ENCODE results near the gene LYPD3. TPM values are rescaled to one million over a fixed set of nuclear protein-coding genes. Genes with fewer than 3 reads are reported as not detected.

LYPD3 gene
- total and polyA plus RNA-seq, 3 donors from 2014 or later: 0.71 to 1.3 (median 1.2) TPM

DNA sequence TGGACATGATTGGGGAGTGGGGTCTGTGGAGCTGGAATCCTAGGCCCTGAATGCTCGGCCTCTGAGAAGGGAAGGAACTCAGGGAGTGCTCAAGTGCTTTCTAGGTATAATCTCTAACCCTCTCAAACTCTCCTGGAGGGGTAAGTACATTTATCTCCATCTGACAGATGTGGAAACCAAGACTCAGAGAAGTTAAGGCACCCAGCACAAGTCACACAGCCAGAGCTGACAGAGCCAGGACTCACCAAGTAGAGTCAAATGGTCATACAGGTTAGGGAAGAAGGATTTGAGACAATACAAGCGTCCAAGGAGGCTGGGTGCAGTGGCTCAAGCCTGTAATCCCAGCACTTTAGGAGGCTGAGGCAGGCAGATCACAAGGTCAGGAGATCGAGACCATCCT is 12.9 kb upstream of the LYPD3 start:
- no peaks in the 10 kb centered on the region for H3K4me1 ChIP-seq
- intact Hi-C loops (cut with DNase I; ENCODE audit: low total_unique reads): no loop called here
- no peak overlapping the region for H3K4me3 ChIP-seq
- 89 to 94% methylated on average over 3 of the region's 3 CpGs for WGBS, 2 donors
- H3K27me3 ChIP-seq: no peaks in the 10 kb centered on the region
- no peaks in the 10 kb centered on the region for H3K36me3 ChIP-seq (ENCODE audit: low read depth, missing control alignments)
- DNase-seq: no peak
- no peaks in the 10 kb centered on the region for H3K9me3 ChIP-seq
- H3K27ac ChIP-seq: no peak overlapping the region
- no peak for TF ChIP-seq POLR2A (IDR thresholded peaks at IDR 0.05)
- TF ChIP-seq, protein P1, sequence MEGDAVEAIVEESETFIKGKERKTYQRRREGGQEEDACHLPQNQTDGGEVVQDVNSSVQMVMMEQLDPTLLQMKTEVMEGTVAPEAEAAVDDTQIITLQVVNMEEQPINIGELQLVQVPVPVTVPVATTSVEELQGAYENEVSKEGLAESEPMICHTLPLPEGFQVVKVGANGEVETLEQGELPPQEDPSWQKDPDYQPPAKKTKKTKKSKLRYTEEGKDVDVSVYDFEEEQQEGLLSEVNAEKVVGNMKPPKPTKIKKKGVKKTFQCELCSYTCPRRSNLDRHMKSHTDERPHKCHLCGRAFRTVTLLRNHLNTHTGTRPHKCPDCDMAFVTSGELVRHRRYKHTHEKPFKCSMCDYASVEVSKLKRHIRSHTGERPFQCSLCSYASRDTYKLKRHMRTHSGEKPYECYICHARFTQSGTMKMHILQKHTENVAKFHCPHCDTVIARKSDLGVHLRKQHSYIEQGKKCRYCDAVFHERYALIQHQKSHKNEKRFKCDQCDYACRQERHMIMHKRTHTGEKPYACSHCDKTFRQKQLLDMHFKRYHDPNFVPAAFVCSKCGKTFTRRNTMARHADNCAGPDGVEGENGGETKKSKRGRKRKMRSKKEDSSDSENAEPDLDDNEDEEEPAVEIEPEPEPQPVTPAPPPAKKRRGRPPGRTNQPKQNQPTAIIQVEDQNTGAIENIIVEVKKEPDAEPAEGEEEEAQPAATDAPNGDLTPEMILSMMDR (IDR thresholded peaks at IDR 0.05): no peak

DNA sequence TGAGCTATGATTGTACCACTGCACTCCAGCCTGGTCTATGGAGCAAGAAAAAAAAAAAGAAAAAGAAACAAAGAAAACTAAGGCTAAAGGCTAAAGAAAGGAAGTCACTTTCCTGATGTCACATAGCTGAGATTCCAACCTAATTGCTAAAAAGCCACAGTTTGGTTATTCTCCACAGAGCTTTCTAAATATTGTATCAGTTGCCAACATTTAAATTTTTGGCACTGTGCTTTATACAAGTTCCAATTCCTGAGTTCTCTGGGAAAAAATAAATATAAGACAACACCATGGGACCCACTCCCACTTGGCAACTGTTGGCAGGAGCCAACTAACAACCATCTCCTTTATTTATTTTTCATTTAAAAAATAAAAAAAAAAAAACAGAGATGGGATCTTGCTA is 11.2 kb upstream of the LYPD3 start:
- no peak for DNase-seq
- intact Hi-C loops (cut with DNase I; ENCODE audit: low total_unique reads): no loop called here
- Histone ChIP-seq H3K27ac (no peak overlapping the region), H3K4me1 (no peaks in the 10 kb centered on the region), H3K36me3 (ENCODE audit: low read depth, missing control alignments) (no peaks in the 10 kb centered on the region), H3K4me3 (no peak overlapping the region), H3K9me3 (no peaks in the 10 kb centered on the region), H3K27me3 (no peaks in the 10 kb centered on the region)
- no peak for TF ChIP-seq POLR2A (IDR thresholded peaks at IDR 0.05)
- TF ChIP-seq, protein P1 (IDR thresholded peaks at IDR 0.05): no peak

DNA sequence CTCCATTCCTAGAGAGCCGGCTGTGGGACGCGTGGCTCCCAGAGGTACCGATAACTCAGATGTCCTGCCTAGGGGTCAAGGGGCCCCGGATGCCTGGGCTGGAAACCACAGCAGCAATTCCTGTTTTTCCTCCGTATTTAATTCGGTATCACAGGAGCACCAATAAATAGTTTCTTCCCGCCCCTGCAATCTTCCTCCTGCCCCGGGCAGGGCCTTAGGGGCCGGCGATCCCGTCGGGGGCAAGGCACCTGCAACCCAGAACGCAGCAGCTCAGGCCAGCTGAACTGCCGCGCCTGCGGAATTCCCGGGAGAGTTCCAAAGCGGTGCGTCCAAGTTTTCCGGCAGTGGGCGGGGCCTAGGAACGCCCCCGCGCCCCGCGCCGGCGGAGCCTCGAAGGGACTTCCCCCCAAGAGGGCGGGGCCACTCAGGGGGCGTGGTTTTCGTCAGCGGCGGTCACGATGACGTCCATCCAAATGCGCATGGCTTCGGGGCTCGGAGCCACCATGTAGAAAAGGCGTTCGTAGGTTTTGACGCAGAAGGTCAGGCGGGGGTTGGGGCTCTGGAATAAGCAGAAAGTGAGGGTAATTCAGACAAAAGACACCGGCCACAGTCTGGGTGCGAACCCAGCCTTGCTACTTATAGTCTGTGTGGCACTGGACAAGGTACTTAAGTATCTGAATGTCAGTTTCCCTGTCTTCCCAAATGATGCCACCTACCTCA is 9.7 kb upstream of the LYPD3 start:
- 9 to 14% methylated on average over 24 to 46 of the region's 46 CpGs for WGBS, 2 donors
- Histone ChIP-seq H3K9me3 (no peaks in the 10 kb centered on the region), H3K27me3 (no peaks in the 10 kb centered on the region), H3K27ac (peak overlapping the region; percentile 13 to 68), H3K4me1 (no peaks in the 10 kb centered on the region), H3K36me3 (ENCODE audit: low read depth, missing control alignments) (no peaks in the 10 kb centered on the region), H3K4me3 (peak overlapping the region; percentile 27 to 46)
- peak; percentile 93 for DNase-seq
- intact Hi-C loops (cut with DNase I; ENCODE audit: low total_unique reads): no loop called here
- TF ChIP-seq, protein P1 (IDR thresholded peaks at IDR 0.05): no peak
- no peak for TF ChIP-seq POLR2A (IDR thresholded peaks at IDR 0.05)

DNA sequence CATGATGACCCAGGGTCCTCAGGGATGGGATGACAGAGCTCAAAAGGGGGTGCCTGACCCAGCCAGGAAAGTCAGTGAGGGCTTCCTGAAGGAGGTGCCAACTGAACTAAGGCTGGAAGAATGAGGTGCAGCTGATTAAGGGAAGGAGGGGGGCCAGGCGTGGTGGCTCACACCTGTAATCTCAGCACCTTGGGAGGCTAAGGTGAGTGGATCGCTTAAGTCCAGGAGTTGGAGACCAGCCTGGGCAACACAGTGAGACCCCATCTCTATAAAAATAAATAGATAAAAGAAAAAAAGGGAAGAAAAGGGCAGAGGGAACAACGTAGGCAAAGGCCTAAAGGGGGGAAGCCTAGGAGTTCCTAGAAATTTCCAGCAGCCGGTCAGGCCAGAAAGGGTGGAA is 9.1 kb upstream of the LYPD3 start:
- no peaks in the 10 kb centered on the region for H3K4me1 ChIP-seq
- no peaks in the 10 kb centered on the region for H3K36me3 ChIP-seq (ENCODE audit: low read depth, missing control alignments)
- 49 to 58% methylated on average over 4 of the region's 4 CpGs for WGBS, 2 donors
- H3K27me3 ChIP-seq: no peaks in the 10 kb centered on the region
- intact Hi-C loops (cut with DNase I; ENCODE audit: low total_unique reads): no loop called here
- no peaks in the 10 kb centered on the region for H3K9me3 ChIP-seq
- TF ChIP-seq, protein P1 (IDR thresholded peaks at IDR 0.05): no peak
- no peak for TF ChIP-seq POLR2A (IDR thresholded peaks at IDR 0.05)
- DNase-seq: no peak
- H3K4me3 ChIP-seq: no peak overlapping the region
- peak overlapping the region; percentile 13 to 68 for H3K27ac ChIP-seq

DNA sequence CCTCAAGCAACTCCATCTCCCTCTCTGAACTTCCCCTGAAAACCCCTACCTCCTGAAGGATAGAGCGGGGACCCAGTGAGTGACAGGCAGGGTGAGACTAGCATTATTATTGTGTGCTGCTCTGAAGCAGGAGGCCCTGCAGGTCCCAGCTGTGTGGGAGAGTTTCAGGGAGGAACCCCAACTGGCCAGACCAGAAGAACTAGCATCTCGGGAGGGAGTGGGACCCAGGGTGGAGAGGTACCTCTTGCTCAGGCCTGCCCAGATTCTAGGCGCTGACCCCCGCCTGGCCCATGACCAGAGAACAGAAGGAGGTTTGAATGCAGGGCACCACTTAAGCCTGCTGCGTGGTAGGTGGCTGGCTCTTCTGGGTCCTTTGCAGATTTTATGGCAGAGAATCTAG is 5.7 kb upstream of the LYPD3 start:
- H3K36me3 ChIP-seq (ENCODE audit: low read depth, missing control alignments): no peaks in the 10 kb centered on the region
- intact Hi-C loops (cut with DNase I; ENCODE audit: low total_unique reads): no loop called here
- no peaks in the 10 kb centered on the region for H3K27me3 ChIP-seq
- H3K4me3 ChIP-seq: no peak overlapping the region
- 85 to 86% methylated on average over 4 to 5 of the region's 5 CpGs for WGBS, 2 donors
- no peak overlapping the region for H3K27ac ChIP-seq
- no peaks in the 10 kb centered on the region for H3K4me1 ChIP-seq
- H3K9me3 ChIP-seq: no peaks in the 10 kb centered on the region
- TF ChIP-seq, protein P1 (IDR thresholded peaks at IDR 0.05): no peak
- no peak for TF ChIP-seq POLR2A (IDR thresholded peaks at IDR 0.05)
- DNase-seq: no peak
